KMS-11 (cell line): ENCODE results near the gene CACNB4.

Experiments used
- H2AFZ ChIP-seq: fragments of 200-600 bp; sonication (generic); 2 replicates; pipeline ENCODE4 v1.6.1; 2016; ENCODE audit warnings: antibody characterized with exemption, mixed run types, low read depth
- H3K27ac ChIP-seq: fragments of 200-600 bp; sonication (generic); 2 replicates; pipeline ENCODE4 v1.6.1; 2016; ENCODE audit warnings: mild to moderate bottlenecking, mixed run types
- H3K27me3 ChIP-seq: fragments of 200-600 bp; sonication (generic); 2 replicates; pipeline ENCODE4 v1.6.1; 2017; ENCODE audit warnings: mild to moderate bottlenecking, low read depth, mixed run types, moderate library complexity; ENCODE audit not compliant: insufficient read depth
- H3K36me3 ChIP-seq: fragments of 200-600 bp; sonication (generic); 2 replicates; pipeline ENCODE4 v1.6.1; 2017; ENCODE audit warnings: mild to moderate bottlenecking, mixed run types; ENCODE audit not compliant: insufficient read depth
- H3K4me1 ChIP-seq: fragments of 200-600 bp; sonication (generic); 2 replicates; pipeline ENCODE4 v1.6.1; 2016; ENCODE audit warnings: mild to moderate bottlenecking, low read depth, mixed run types; ENCODE audit not compliant: poor library complexity, severe bottlenecking
- H3K4me2 ChIP-seq: fragments of 200-600 bp; sonication (generic); 2 replicates; pipeline ENCODE4 v1.7.0; 2016; ENCODE audit warnings: mild to moderate bottlenecking, mixed run types
- H3K4me3 ChIP-seq: fragments of 200-600 bp; sonication (generic); IDR thresholded peaks from 2 replicates; pipeline ENCODE4 v1.6.1; 2017; ENCODE audit warnings: low read depth, low read length, mixed read lengths; ENCODE audit not compliant: insufficient read depth
- H3K79me2 ChIP-seq: fragments of 200-600 bp; sonication (generic); 2 replicates; pipeline ENCODE4 v1.6.1; 2016; ENCODE audit warnings: low read depth, mixed run types; ENCODE audit not compliant: insufficient read depth
- H3K9ac ChIP-seq: fragments of 200-600 bp; sonication (generic); 2 replicates; pipeline ENCODE4 v1.6.1; 2016; ENCODE audit warnings: mild to moderate bottlenecking, mixed run types
- H4K20me1 ChIP-seq: fragments of 200-600 bp; sonication (generic); 2 replicates; pipeline ENCODE4 v1.6.1; 2016; ENCODE audit warnings: mild to moderate bottlenecking, mixed run types; ENCODE audit not compliant: insufficient read depth
- CTCF ChIP-seq: fragments of 200-600 bp; sonication (generic); conservative IDR thresholded peaks from 2 replicates; pipeline ENCODE4 v1.6.1; 2017; ENCODE audit warnings: low read depth, mild to moderate bottlenecking, antibody characterized with exemption, low read length, moderate library complexity, mixed read lengths

Gene CACNB4

GRCh38 chr2:151852260-151853069 lies 246.4 kb downstream of the CACNB4 start:
- Histone ChIP-seq H3K79me2 (no peaks in the 10 kb centered on the region), H3K27me3 (no peaks in the 10 kb centered on the region), H3K4me1 (no peaks in the 10 kb centered on the region), H4K20me1 (no peaks in the 10 kb centered on the region), H2AFZ (no peak overlapping the region), H3K4me3 (no peak overlapping the region), H3K9ac (no peak overlapping the region), H3K36me3 (no peaks in the 10 kb centered on the region), H3K4me2 (no peak overlapping the region), H3K27ac (no peak overlapping the region)
- no peak for TF ChIP-seq CTCF

- Histone ChIP-seq H3K9ac (no peak overlapping the region), H2AFZ (no peak overlapping the region), H4K20me1 (no peaks in the 10 kb centered on the region), H3K27ac (no peak overlapping the region), H3K4me2 (no peak overlapping the region), H3K4me1 (no peaks in the 10 kb centered on the region), H3K79me2 (no peaks in the 10 kb centered on the region), H3K36me3 (no peaks in the 10 kb centered on the region), H3K27me3 (no peaks in the 10 kb centered on the region), H3K4me3 (no peak overlapping the region)
- TF ChIP-seq CTCF = no peak
Measured at GRCh38 chr2:151851761-151852160, 247.1 kb downstream of the CACNB4 start.

GRCh38 chr2:151849413-151850010 lies 249.3 kb downstream of the CACNB4 start:
- H4K20me1 ChIP-seq = no peaks in the 10 kb centered on the region
- H3K36me3 ChIP-seq = no peaks in the 10 kb centered on the region
- no peak for TF ChIP-seq CTCF
- no peak overlapping the region for H3K4me2 ChIP-seq
- no peak overlapping the region for H3K9ac ChIP-seq
- H3K4me3 ChIP-seq = no peak overlapping the region
- no peaks in the 10 kb centered on the region for H3K79me2 ChIP-seq
- no peaks in the 10 kb centered on the region for H3K4me1 ChIP-seq
- no peaks in the 10 kb centered on the region for H3K27me3 ChIP-seq
- H2AFZ ChIP-seq = no peak overlapping the region
- H3K27ac ChIP-seq = no peak overlapping the region

- Histone ChIP-seq H3K27ac (no peak overlapping the region), H3K9ac (no peak overlapping the region), H3K27me3 (no peaks in the 10 kb centered on the region), H3K4me2 (no peak overlapping the region), H2AFZ (no peak overlapping the region), H4K20me1 (no peaks in the 10 kb centered on the region), H3K4me3 (no peak overlapping the region), H3K36me3 (no peaks in the 10 kb centered on the region), H3K4me1 (peaks cover 3% of the 10 kb centered on the region), H3K79me2 (no peaks in the 10 kb centered on the region)
- no peak for TF ChIP-seq CTCF
Measured at GRCh38 chr2:151845884-151846283, 253.0 kb downstream of the CACNB4 start.
